ENCODE measurements around the gene RNF2.

DNA sequence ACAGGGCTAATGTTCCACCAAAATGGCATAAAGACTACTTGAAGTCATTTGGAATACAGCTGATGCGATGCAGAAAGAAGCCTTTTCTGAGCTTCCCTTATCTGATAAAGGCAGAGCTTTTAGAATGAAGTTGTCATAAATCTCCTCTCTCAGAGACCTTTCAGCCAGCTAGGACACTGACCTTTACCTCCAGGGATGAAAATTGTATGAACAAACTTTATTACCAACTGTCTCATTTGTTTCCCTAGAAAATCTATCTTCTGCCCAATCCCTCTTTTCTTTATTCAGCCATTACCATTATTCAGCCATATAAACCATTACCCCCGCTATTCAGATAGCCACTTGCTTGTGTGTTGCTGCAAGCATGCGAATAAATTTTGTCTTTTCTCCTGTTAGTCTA, 29.7 kb upstream of the RNF2 start:
- TF ChIP-seq EZH2 (IDR thresholded peaks at IDR 0.05; ENCODE audit: insufficient read depth, poor library complexity, severe bottlenecking), result no peak
- TF ChIP-seq EZH2phosphoT487 (IDR thresholded peaks at IDR 0.05; ENCODE audit: insufficient read depth, low read depth), result no peak
